Measurements from ENCODE around the gene ARPC1B.

ARPC1B gene

GRCh38 chr7:99398891-99399445 lies 24.4 kb downstream of the ARPC1B start:
- TF ChIP-seq CTCF (IDR thresholded peaks at IDR 0.05) (no peak), ZFX (IDR thresholded peaks at IDR 0.05; ENCODE audit: borderline replicate concordance) (no peak)

GRCh38 chr7:99399597-99399996 lies 25.1 kb downstream of the ARPC1B start:
- no peak for TF ChIP-seq ZFX (IDR thresholded peaks at IDR 0.05; ENCODE audit: borderline replicate concordance)
- TF ChIP-seq CTCF (IDR thresholded peaks at IDR 0.05): no peak
- peak overlapping the region; percentile 22; the same call in 1 of the 2 replicates for H3K27ac ChIP-seq

More at GRCh38 chr7:99398891-99399445, 24.4 kb downstream of the ARPC1B start:
- peak overlapping the region; percentile 22; the same call in 1 of the 2 replicates for H3K27ac ChIP-seq

- no peak for TF ChIP-seq CTCF (IDR thresholded peaks at IDR 0.05)
- no peak for TF ChIP-seq ZFX (IDR thresholded peaks at IDR 0.05; ENCODE audit: borderline replicate concordance)
- H3K27ac ChIP-seq: no peak overlapping the region
These were observed 28.3 kb downstream of the ARPC1B start for GRCh38 chr7:99402854-99403253.

DNA sequence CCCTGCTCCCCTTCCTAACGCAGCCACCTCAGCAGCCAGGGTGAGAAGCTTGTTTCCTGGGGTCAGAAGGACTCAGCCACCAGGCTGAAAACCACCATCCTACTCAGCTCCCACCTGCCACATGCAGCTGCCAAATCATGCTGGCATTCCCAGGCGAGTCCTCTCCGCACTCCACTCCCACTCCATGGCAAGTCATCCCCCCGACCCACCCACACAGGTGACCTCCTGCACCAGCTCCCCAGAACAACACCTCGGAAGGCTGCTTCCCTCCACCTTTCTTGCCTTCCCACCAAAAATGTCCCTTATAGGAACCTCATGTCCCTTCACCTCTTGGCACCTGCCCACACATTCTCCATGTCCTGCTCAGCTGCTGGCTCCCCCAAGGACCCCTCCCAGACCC lies 29.2 kb downstream of the ARPC1B start:
- H3K27ac ChIP-seq: no peak overlapping the region
- TF ChIP-seq ZFX (IDR thresholded peaks at IDR 0.05; ENCODE audit: borderline replicate concordance) (no peak), CTCF (IDR thresholded peaks at IDR 0.05) (no peak)

- TF ChIP-seq ZFX (IDR thresholded peaks at IDR 0.05; ENCODE audit: borderline replicate concordance) (no peak), CTCF (IDR thresholded peaks at IDR 0.05) (no peak)
- no peak overlapping the region for H3K27ac ChIP-seq
These were observed 29.9 kb downstream of the ARPC1B start for GRCh38 chr7:99404235-99404976.

DNA sequence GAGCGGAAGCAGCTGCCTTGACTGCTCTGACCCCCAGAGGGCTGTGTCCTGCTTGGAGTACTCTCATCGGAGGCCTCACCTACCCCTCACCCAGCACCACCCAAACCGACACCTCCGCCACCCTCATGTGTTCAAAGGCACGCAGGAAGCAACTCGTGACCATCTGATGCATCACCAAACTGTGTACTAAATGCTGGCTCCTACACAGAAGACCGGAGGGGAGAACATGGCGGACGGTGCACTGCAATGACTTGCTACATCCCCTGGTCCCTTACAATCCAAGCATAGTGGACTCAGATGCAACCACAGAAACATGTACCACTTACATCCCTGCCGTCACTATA lies 30.4 kb downstream of the ARPC1B start:
- TF ChIP-seq CTCF (IDR thresholded peaks at IDR 0.05) (no peak), ZFX (IDR thresholded peaks at IDR 0.05; ENCODE audit: borderline replicate concordance) (no peak)
- H3K27ac ChIP-seq: no peak overlapping the region

DNA sequence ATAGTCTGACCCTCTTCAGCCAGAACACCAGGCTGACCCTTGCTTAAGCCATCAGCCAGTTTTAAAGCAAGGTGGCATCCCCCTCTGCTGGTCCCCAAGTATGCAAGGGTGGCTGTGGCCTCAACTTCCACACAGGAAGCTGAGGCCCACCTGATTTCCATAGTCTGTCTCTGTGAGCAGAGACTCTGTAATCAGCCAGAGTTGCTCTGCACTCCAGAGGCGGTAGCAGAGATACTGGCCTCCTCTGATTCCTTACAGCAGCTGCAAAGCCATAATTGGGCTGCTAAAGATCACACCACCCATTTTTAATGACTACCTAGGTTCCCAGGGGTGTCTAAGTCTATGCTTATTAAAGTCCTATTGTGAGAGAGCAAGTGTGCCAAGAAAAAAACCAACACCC lies 32.0 kb downstream of the ARPC1B start:
- TF ChIP-seq CTCF (IDR thresholded peaks at IDR 0.05) (no peak), ZFX (IDR thresholded peaks at IDR 0.05; ENCODE audit: borderline replicate concordance) (no peak)
- H3K27ac ChIP-seq: no peak overlapping the region; the same call in 1 of the 2 replicates

Data from 22Rv1 (cell line).